ENCODE measurements around the gene AEBP2.

- TF ChIP-seq RAD21 (IDR thresholded peaks at IDR 0.05; ENCODE audit: low read length) = no peak
- TF ChIP-seq CTCF (conservative IDR thresholded peaks at IDR 0.05; ENCODE audit: low read depth, low read length) = no peak
- TF ChIP-seq MAZ (IDR thresholded peaks at IDR 0.05; ENCODE audit: borderline replicate concordance, low read depth, low read length) = no peak
- TF ChIP-seq POLR2A (IDR thresholded peaks at IDR 0.05; ENCODE audit: low read depth, low read length) = no peak
- TF ChIP-seq CHD1 (IDR thresholded peaks at IDR 0.05; ENCODE audit: low read depth, low read length) = no peak
- TF ChIP-seq RFX5 (IDR thresholded peaks at IDR 0.05; ENCODE audit: low read depth, low read length) = no peak
- TF ChIP-seq CEBPB (IDR thresholded peaks at IDR 0.05; ENCODE audit: low read depth, low read length) = no peak
- peak; percentile 99 for TF ChIP-seq MAFK (IDR thresholded peaks at IDR 0.05; ENCODE audit: low read depth, low read length)
These were observed 28.6 kb upstream of the AEBP2 start for GRCh38 chr12:19410629-19411185.

Measured in IMR-90 (cell line).